SK-N-MC (cell line): ENCODE data around the gene PCDHA1.
"Not testable (repeated sequence)": the region's sequence is repeated elsewhere in the genome, so short reads cannot be mapped to it uniquely, and the experiment has no call there.

Experiments
- EZH2 ChIP-seq: fragments of 200-600 bp; sonication (generic); IDR thresholded peaks from one replicate; pipeline ENCODE4 v1.6.1; 2017; ENCODE audit warnings: antibody characterized with exemption
- FOXP2 ChIP-seq: optimal IDR thresholded peaks from 2 replicates; pipeline ENCODE3; 2011; ENCODE audit warnings: mild to moderate bottlenecking, moderate library complexity; ENCODE audit not compliant: insufficient read depth; ENCODE audit errors: extremely low read length, control extremely low read depth

DNA sequence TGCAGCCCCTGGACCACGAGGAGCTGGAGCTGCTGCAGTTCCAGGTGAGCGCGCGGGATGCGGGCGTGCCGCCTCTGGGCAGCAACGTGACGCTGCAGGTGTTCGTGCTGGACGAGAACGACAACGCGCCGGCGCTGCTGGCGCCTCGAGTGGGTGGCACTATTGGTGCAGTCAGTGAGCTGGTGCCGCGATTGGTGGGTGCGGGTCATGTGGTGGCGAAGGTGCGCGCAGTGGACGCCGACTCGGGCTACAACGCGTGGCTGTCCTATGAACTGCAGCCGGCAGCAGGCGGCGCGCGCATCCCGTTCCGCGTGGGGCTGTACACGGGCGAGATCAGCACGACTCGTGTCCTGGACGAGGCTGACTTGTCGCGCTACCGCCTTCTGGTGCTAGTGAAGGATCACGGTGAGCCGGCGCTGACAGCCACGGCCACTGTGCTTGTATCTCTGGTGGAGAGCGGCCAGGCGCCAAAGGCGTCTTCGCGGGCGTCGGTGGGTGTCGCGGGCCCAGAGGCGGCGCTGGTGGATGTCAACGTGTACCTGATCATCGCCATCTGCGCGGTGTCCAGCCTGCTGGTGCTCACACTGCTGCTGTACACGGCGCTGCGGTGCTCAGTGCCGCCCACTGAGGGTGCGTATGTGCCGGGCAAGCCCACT, 2.0 kb downstream of the PCDHA1 start:
- TF ChIP-seq EZH2, FOXP2: not testable (repeated sequence)
